Gastrocnemius medialis (tissue), 4 donors: ENCODE results near the gene APOE.

Source experiments
- CTCF ChIP-seq, 5 experiments: fragments of 450-650 bp in 3 of 5; fragments of 200-600 bp in 2 of 5; sonication (generic) in 2 of 5; IDR thresholded peaks in 4 of 5; conservative IDR thresholded peaks in 1 of 5; 1 replicate in 4 of 5; 2 replicates in 1 of 5; pipeline ENCODE4 v1.5.1; 2016 to 2019; ENCODE audit warnings: antibody characterized with exemption in 5 of 5, mild to moderate bottlenecking in 3 of 5, moderate library complexity in 3 of 5
- POLR2A ChIP-seq, 2 donors: fragments of 450-650 bp; IDR thresholded peaks; one replicate each; pipeline ENCODE4 v1.6.1; 2017; ENCODE audit warnings: antibody characterized with exemption in 2 of 2, mild to moderate bottlenecking in 2 of 2, moderate library complexity in 2 of 2

- TF ChIP-seq POLR2A (IDR thresholded peaks at IDR 0.05): no peak
- no peak for TF ChIP-seq CTCF (IDR thresholded peaks at IDR 0.05 in 4 of 5, conservative IDR thresholded peaks at IDR 0.05 in 1 of 5)
Measured at GRCh38 chr19:44908074-44908835, 2.7 kb downstream of the APOE start.
